IPS-18a (cell line): ENCODE data around the gene BNIP5.
"Not testable (repeated sequence)": the region's sequence is repeated elsewhere in the genome, so short reads cannot be mapped to it uniquely, and the experiment has no call there.

Experiments
- H3K27ac ChIP-seq: one replicate; pipeline ENCODE4 v1.5.1; 2013; ENCODE audit warnings: low read length
- H3K27me3 ChIP-seq: one replicate; pipeline ENCODE4 v1.6.1; 2013; ENCODE audit warnings: mild to moderate bottlenecking, low read length; ENCODE audit not compliant: control insufficient read depth, insufficient read depth
- H3K36me3 ChIP-seq: one replicate; pipeline ENCODE4 v1.6.1; 2013; ENCODE audit warnings: low read depth, low read length; ENCODE audit not compliant: control insufficient read depth
- H3K4me1 ChIP-seq: one replicate; pipeline ENCODE4 v1.6.1; 2013; ENCODE audit warnings: low read depth, low read length; ENCODE audit not compliant: control insufficient read depth
- H3K4me3 ChIP-seq: one replicate; pipeline ENCODE4 v1.5.1; 2013; ENCODE audit warnings: low read length
- H3K9ac ChIP-seq: one replicate; pipeline ENCODE4 v1.6.1; 2013; ENCODE audit warnings: mild to moderate bottlenecking, low read length, moderate library complexity
- H3K9me3 ChIP-seq: one replicate; pipeline ENCODE4 v1.6.1; 2013; ENCODE audit warnings: low read depth, low read length; ENCODE audit not compliant: control insufficient read depth

Gene BNIP5

DNA sequence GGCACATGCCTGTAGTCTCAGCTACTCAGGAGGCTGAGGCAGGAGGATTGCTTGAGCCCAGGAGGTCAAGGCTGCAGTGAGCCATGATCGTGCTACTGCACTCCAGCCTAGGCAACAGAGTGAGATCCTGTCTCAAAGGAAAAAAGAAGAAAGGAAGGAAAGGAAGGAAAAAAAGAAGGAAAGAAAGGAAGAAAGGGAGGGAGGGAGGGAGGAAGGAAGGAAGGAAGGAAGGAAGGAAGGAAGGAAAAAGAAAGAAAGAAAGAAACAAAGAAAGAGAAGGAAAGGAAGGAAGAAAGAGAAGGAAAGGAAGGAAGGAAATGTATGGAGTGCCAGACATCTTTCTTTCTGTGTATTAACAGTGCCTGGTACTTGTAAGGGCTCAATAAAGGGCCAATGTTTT, 1.5 kb upstream of the BNIP5 start:
- H3K4me1 ChIP-seq, H3K27ac ChIP-seq, H3K4me3 ChIP-seq, H3K9me3 ChIP-seq, H3K9ac ChIP-seq, H3K36me3 ChIP-seq: not testable (repeated sequence)
- H3K27me3 ChIP-seq, result peaks cover 25% of the 10 kb centered on the region

DNA sequence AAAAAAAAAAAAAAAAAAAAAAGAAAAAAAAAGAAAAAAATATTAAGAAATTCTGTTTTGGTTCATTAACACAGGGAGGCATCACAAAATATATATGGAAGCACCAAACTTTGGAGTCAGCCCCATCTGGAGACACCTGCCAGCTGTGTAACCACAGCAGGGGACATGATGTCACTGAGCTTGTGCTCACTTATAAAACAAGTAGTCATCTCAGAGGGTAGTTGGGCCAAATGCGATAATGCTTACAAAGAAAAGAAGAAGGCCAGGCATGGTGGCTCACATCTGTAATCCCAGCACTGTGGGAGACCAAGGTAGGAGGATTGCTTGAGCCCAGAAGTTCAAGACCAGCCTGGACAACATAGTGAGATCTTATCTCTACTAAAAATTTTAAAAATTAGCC, 1.1 kb upstream of the BNIP5 start:
- H3K9me3 ChIP-seq, result no peaks in the 10 kb centered on the region
- H3K27ac ChIP-seq, result no peak overlapping the region
- peaks cover 27% of the 10 kb centered on the region for H3K27me3 ChIP-seq
- H3K9ac ChIP-seq, result no peak overlapping the region
- H3K36me3 ChIP-seq, result no peaks in the 10 kb centered on the region
- H3K4me3 ChIP-seq, result no peak overlapping the region
- H3K4me1 ChIP-seq, result peaks cover 4% of the 10 kb centered on the region

DNA sequence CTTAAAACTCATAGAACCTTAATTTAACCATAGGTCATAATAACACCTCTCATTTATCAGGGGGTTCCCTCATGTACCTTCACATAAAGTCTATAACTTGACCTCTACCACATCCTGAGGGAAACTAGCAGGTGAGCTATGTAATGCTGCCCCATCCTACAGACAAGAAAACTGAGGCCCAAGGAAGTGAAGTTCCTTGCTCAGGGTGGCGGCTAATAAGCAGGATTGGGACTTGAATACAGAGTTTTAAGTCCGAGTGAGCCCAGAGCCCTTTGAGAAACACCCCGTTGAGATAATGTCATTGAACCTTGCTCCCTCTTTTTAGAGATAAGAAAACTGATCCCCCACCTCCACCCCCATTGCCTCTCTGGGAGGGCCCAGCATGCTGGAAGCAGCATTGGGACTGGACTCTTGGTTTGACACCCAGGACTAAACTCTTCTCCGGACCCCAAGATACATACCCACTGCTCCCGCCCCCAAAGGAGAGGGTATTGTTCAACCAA, 429 bp downstream of the BNIP5 start:
- no peak overlapping the region for H3K9ac ChIP-seq
- H3K9me3 ChIP-seq, result no peaks in the 10 kb centered on the region
- H3K27me3 ChIP-seq, result peaks cover 27% of the 10 kb centered on the region
- no peaks in the 10 kb centered on the region for H3K36me3 ChIP-seq
- H3K27ac ChIP-seq, result no peak overlapping the region
- no peak overlapping the region for H3K4me3 ChIP-seq
- peaks cover 4% of the 10 kb centered on the region for H3K4me1 ChIP-seq

DNA sequence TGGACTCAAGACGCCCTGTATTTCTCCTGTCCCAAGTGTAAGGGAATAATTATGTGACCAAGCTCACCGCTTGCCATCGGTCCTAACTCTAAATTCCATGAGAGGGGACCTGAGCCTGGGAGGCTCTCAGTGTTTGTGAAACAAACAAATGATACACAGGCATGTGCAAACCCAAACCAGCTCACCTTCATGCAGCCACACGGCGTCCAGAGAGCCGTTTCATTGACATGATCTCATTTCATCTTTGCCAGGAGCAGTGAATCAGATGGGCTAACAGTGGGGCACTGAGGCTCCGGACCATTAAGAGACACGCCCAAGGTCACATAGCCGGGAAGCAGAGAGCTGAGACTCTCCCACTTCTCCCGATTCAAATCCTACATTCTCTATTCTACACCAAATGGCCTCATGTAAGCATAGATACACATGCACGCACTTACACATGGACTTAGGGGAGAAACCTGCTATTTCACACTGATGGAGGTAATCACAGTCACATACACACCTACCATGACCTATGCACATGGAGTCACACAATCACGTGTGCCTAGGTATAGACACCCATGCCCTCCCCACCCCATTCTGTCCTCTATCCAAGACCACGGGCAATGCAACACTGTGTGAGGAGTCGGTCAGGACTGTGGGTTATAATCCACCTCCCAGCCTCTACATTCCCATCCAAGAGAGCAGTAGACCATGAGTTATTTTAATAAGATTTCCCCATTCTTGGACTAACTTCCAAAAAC, 1.1 kb downstream of the BNIP5 start:
- H3K4me1 ChIP-seq, result peaks cover 4% of the 10 kb centered on the region
- no peaks in the 10 kb centered on the region for H3K9me3 ChIP-seq
- no peak overlapping the region for H3K4me3 ChIP-seq
- no peak overlapping the region for H3K27ac ChIP-seq
- H3K36me3 ChIP-seq, result no peaks in the 10 kb centered on the region
- no peak overlapping the region for H3K9ac ChIP-seq
- H3K27me3 ChIP-seq, result peaks cover 24% of the 10 kb centered on the region

DNA sequence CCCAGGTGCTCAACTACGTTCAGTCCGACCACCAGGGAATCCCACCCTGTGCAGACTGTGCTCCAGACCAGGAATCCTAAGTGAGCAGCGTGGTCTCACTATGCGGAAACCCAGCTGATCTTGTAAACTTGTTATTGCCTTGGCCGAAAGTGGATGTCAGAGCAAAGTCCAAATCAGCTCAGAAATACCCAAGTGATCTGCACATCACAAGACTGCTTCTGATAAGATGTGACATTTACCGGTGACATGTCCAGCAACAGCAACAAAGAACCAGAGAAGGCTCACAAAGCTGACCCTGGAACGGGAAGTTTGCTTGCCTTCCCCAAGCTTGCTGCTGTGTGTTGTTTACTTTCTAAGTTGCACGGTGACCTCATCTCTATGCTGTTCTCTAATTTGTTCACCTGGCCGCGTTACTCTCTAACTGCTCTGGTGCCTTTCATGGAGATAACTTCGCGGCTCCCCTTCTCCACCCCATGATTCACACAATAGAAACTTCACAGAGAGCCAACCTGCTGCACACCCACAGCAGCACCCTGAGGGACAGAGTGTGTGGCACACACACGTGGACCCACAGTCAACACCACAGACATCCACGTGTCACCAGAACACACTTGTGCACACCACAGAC, 1.7 kb downstream of the BNIP5 start:
- no peaks in the 10 kb centered on the region for H3K9me3 ChIP-seq
- H3K27ac ChIP-seq, result no peak overlapping the region
- H3K9ac ChIP-seq, result no peak overlapping the region
- H3K4me1 ChIP-seq, result peaks cover 7% of the 10 kb centered on the region
- H3K36me3 ChIP-seq, result no peaks in the 10 kb centered on the region
- peaks cover 18% of the 10 kb centered on the region for H3K27me3 ChIP-seq
- no peak overlapping the region for H3K4me3 ChIP-seq

DNA sequence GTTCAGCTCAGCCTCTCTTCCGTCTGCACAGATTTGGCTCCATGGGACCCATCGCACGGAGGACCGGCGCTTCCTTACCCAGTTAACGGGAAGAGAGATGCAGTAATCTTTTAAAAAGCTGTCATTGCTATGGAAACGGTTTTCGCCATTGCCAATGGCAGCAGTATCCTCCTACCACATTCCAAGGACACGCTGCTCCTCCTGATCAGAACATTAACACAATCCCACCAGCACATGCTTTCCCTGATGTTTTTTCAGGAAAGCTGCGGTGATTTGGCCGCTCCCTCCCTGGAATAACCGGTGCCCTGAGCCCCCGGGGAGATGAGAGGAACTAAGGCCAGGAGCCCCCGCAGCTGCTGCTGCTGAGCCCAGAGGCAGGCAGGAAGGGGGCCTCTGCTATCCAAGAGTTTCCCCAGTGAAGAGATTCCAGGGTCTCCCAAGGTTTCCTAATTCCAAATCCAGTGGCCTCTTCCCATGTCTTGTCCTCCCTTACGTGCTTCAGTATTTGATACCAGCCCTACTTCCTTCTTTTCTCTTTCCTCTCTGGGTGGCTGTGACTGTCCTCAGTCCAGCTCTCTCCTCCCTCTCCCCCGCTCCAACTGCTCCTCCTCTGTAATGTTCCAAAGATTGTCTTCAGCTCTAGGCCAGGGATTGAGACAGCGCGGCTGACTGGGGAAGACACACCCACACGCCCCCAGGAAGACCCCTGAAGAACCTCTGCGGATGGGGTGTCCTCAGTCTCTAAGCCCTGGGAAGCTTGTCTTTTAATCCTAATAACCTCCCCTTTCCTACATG, 2.6 kb downstream of the BNIP5 start:
- H3K9me3 ChIP-seq, result no peaks in the 10 kb centered on the region
- no peak overlapping the region for H3K4me3 ChIP-seq
- H3K36me3 ChIP-seq, result no peaks in the 10 kb centered on the region
- H3K27me3 ChIP-seq, result peaks cover 12% of the 10 kb centered on the region
- no peak overlapping the region for H3K27ac ChIP-seq
- no peak overlapping the region for H3K9ac ChIP-seq
- peaks cover 7% of the 10 kb centered on the region for H3K4me1 ChIP-seq

DNA sequence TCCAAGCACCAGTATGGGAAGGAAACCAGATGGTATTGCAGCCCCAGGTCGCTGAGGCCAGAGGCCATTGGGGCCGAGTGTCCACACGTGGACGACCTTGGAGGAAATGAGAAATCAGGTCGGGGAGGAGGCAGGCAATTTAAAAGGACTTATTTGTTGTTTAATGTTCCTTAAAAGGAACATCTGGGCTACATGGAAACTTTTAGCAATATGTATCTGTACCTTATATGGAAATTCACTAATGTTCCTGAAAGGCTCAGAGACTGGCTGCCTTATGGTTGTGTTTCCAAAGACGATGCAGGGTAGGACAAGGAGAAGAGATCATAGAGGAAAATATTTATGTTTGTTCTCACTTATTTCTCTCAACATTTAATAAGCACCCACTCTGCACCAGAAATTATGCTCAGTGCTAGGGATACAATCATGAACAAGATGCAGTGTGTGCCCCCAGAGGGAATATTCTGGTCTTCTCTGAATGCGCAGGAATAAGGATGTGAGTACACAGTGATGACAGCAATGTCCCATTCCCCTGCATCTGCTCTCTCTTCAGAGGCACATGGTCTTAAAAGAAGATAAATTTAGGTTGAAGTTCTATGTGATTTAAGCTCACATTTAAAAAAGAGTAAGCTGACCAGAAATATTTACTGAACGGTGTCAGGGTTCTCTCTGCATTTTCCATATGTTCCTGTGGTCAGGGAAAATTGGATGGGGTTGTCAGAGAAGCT, 3.4 kb downstream of the BNIP5 start:
- H3K4me3 ChIP-seq, result no peak overlapping the region
- H3K27ac ChIP-seq, result no peak overlapping the region
- peaks cover 7% of the 10 kb centered on the region for H3K4me1 ChIP-seq
- no peak overlapping the region for H3K9ac ChIP-seq
- no peaks in the 10 kb centered on the region for H3K9me3 ChIP-seq
- H3K27me3 ChIP-seq, result peaks cover 8% of the 10 kb centered on the region
- H3K36me3 ChIP-seq, result no peaks in the 10 kb centered on the region

DNA sequence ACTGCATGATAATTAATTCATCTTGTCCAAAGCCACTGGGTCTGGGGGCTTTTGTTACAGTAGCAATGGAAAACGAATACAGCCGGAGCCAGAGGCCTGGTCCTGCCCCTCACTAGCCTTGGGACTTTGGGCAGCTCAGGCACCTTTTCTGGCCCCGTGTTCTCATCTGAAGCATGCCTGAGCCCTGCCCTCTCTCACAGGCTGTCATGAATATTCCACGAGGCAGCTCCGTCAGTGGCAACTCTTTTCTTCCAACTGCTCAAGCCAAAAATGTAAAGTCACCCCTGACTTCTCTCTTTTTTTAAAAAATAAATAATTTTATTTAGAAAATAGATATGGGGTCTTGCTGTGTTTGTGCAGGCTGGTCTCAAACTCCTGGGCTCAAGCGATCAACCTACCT, 5.3 kb downstream of the BNIP5 start:
- H3K4me1 ChIP-seq, result peaks cover 19% of the 10 kb centered on the region
- peaks cover 8% of the 10 kb centered on the region for H3K27me3 ChIP-seq
- H3K4me3 ChIP-seq, result no peak overlapping the region
- H3K9me3 ChIP-seq, result no peaks in the 10 kb centered on the region
- H3K9ac ChIP-seq, result no peak overlapping the region
- H3K36me3 ChIP-seq, result no peaks in the 10 kb centered on the region
- H3K27ac ChIP-seq, result no peak overlapping the region

DNA sequence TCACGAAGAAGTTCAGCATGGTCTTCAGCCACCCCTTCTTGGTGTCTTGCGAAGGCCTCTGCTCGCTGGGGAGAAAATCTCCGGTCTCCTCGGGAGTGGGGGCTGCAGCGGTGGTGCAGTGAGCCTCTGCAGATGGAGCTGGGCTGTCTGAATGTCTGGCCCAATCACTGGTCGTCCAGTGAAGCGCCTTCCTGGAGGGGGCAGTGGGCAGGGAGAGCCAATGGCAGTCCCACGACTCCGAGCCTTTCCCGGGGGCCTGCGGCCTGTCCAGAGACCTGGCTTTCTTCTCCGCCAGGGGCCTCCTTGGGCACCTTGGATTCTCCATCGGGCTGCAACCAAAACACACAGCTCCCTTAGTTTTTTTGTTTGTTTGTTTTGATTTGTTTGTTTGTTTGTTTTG, 6.3 kb downstream of the BNIP5 start:
- Histone ChIP-seq H3K27me3 (peaks cover 8% of the 10 kb centered on the region), H3K4me3 (no peak overlapping the region), H3K9ac (no peak overlapping the region), H3K4me1 (peaks cover 19% of the 10 kb centered on the region), H3K9me3 (no peaks in the 10 kb centered on the region), H3K36me3 (no peaks in the 10 kb centered on the region), H3K27ac (no peak overlapping the region)

DNA sequence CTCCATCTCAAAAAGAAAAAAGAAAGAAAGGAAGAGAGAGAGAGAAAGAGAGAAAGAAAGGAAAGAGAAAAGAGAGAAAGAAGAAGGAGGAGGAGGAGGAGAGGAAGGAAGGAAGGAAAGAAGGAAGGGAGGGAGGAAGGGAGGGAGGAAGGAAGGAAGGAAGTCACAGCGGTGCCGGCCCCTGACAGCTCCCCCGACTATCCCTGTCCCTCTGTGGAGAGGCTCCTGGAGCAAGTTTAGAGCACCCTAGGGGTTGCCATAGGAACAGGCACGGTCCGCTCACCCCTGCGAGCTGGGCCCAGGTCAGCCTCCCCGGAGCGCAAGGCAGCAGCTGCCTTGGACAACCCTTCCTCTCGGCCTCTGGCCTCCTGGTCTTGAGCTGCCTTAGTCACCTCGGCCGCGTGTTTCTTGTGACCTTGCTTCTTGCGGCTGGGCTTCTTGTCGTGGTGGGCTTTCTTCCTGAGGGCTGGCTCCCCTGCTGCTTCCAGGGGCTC, 6.8 kb downstream of the BNIP5 start:
- H3K27me3 ChIP-seq, result peaks cover 8% of the 10 kb centered on the region
- H3K4me3 ChIP-seq, result no peak overlapping the region
- H3K9ac ChIP-seq, result no peak overlapping the region
- H3K27ac ChIP-seq, result no peak overlapping the region
- no peaks in the 10 kb centered on the region for H3K36me3 ChIP-seq
- no peaks in the 10 kb centered on the region for H3K9me3 ChIP-seq
- H3K4me1 ChIP-seq, result peaks cover 19% of the 10 kb centered on the region

DNA sequence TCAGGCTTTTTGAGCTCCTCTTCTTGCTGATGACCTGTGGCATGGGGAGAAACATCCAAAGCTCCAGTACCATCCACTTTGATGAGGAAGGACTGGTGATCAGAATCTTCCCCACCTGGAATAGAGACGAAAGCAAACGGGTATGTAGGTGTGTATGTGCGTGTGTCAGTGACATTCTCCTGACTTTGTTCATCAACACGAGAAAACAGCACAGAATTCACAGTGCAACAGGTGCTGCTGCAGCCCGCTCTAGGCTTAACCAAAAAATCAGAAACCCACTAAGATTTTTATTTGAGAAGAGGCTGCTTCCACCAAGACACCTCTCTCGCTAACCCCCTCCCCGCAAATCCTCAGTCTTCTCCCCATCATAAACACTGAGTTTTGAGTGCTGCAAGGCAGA, 8.1 kb downstream of the BNIP5 start:
- Histone ChIP-seq H3K9me3 (no peaks in the 10 kb centered on the region), H3K27me3 (peaks cover 6% of the 10 kb centered on the region), H3K36me3 (no peaks in the 10 kb centered on the region), H3K4me1 (peaks cover 15% of the 10 kb centered on the region), H3K27ac (no peak overlapping the region), H3K9ac (no peak overlapping the region), H3K4me3 (no peak overlapping the region)
